HepG2 (cell line): ENCODE data around the gene ABHD11. TPM values are rescaled to one million over a fixed set of nuclear protein-coding genes. Genes with fewer than 3 reads are reported as not detected.
"Not testable (repeated sequence)": the region's sequence is repeated elsewhere in the genome, so short reads cannot be mapped to it uniquely, and the experiment has no call there.

ENCODE experiments used
- ATAC-seq: fragments of 200-7000 bp; cut with Tn5 transposase; 3 replicates; pipeline ENCODE4 v1.9.1; 2020; ENCODE audit warnings: mild to moderate bottlenecking, moderate library complexity
- BruUV-seq: library from RNA; stranded (reverse); fragments of 400-500 nt; replicated peaks from 2 replicates; lab custom pipeline; 2021; lab: Mats Ljungman, UMichigan
- CTCF ChIA-PET: fragments of 300-600 bp; formaldehyde crosslinking; extraction: SDS; loops from one replicate; lab custom pipeline; 2021; ENCODE audit warnings: low total read pairs, inconsistent platforms, low intra/inter-chr PET ratio; lab: Yijun Ruan, JAX
- POLR2A ChIA-PET: fragments of 350-600 bp; sonication (Branson Sonifier 250); formaldehyde crosslinking; loops from one replicate; lab custom pipeline; 2020; ENCODE audit warnings: antibody characterized with exemption, inconsistent platforms; lab: Yijun Ruan, JAX
- DNase-seq: peaks from one replicate; pipeline ENCODE4 v3.0.0-alpha.2; 2015; ENCODE audit warnings: low spot score
- FAIRE-seq: peaks from 3 replicates; lab custom pipeline; 2011; peaks lifted over from hg19 to GRCh38; lab: Jason Lieb, UNC
- H2AFZ ChIP-seq: one replicate; pipeline ENCODE4 v1.6.1; 2011; ENCODE audit warnings: low read length, inconsistent platforms
- H3K27ac ChIP-seq: fragments of 300-600 bp; 3 replicates; pipeline ENCODE4 v1.8.0; 2011; ENCODE audit warnings: mixed run types, mild to moderate bottlenecking, mixed read lengths, low read length, inconsistent platforms; ENCODE audit not compliant: insufficient read depth; ENCODE audit errors: extremely low read length
- H3K27me3 ChIP-seq, 2 experiments: fragments of 200-600 bp in 1 of 2; 2 replicates in 1 of 2; 3 replicates in 1 of 2; pipeline versions ENCODE4 v1.6.0 to v1.8.0; 2011; ENCODE audit warnings: low read length in 2 of 2, mild to moderate bottlenecking in 2 of 2, moderate library complexity in 2 of 2, inconsistent platforms in 1 of 2; ENCODE audit not compliant: insufficient read depth in 2 of 2, control insufficient read depth in 1 of 2
- H3K36me3 ChIP-seq, 2 experiments: fragments of 200-600 bp in 1 of 2; replicated peaks in 1 of 2; 2 replicates in 1 of 2; 3 replicates in 1 of 2; pipeline versions ENCODE4 v1.5.1 to v1.8.0; 2011; ENCODE audit warnings: low read length in 2 of 2, inconsistent platforms in 1 of 2; ENCODE audit not compliant: insufficient read depth in 2 of 2, control insufficient read depth in 1 of 2
- H3K4me1 ChIP-seq: 2 replicates; pipeline ENCODE4 v1.5.1; 2012; ENCODE audit warnings: low read length, inconsistent platforms; ENCODE audit not compliant: insufficient read depth
- H3K4me2 ChIP-seq: 2 replicates; pipeline ENCODE4 v1.6.0; 2011; ENCODE audit warnings: low read depth, low read length, inconsistent platforms
- H3K4me3 ChIP-seq, 3 experiments: fragments of 200-600 bp in 1 of 3; sonication (generic), shearing (Covaris generic) in 1 of 3; replicated peaks in 1 of 3; 2 replicates each; pipeline ENCODE4 v1.5.1; 2011 to 2016; ENCODE audit warnings: low read length in 3 of 3, inconsistent platforms in 2 of 3, low read depth in 2 of 3, mild to moderate bottlenecking in 2 of 3, control low read depth in 1 of 3, mixed read lengths in 1 of 3; ENCODE audit not compliant: insufficient read depth in 1 of 3
- H3K79me2 ChIP-seq: one replicate; pipeline ENCODE4 v1.6.1; 2011; ENCODE audit warnings: low read length, inconsistent platforms; ENCODE audit not compliant: insufficient read depth
- H3K9ac ChIP-seq: 2 replicates; pipeline ENCODE4 v1.6.0; 2011; ENCODE audit warnings: mild to moderate bottlenecking, low read depth, low read length, inconsistent platforms; ENCODE audit not compliant: insufficient read depth
- H3K9me3 ChIP-seq: 2 replicates; pipeline ENCODE4 v1.5.1; 2012; ENCODE audit warnings: mild to moderate bottlenecking, low read length
- H4K20me1 ChIP-seq: 2 replicates; pipeline ENCODE4 v1.6.0; 2011; ENCODE audit warnings: inconsistent platforms, mild to moderate bottlenecking, low read length, moderate library complexity; ENCODE audit not compliant: insufficient read depth
- CENPT ChIP-seq: sonication (generic); formaldehyde crosslinking; IDR thresholded peaks from 2 replicates; pipeline ENCODE4 v1.8.0; 2022; ENCODE audit warnings: low read depth, mild to moderate bottlenecking, moderate library complexity, missing genetic modification reagents
- DR1 ChIP-seq: sonication (generic); formaldehyde crosslinking; IDR thresholded peaks from 2 replicates; pipeline ENCODE4 v1.8.0; 2021; ENCODE audit warnings: mild to moderate bottlenecking, missing genetic modification reagents, inconsistent platforms
- EZH2 ChIP-seq: conservative IDR thresholded peaks from 2 replicates; pipeline ENCODE4 v1.6.1; 2012; ENCODE audit warnings: mild to moderate bottlenecking, low read depth, low read length, moderate library complexity
- PBX3 ChIP-seq: sonication (generic); formaldehyde crosslinking; IDR thresholded peaks from 2 replicates; pipeline ENCODE4 v1.8.1; 2023; ENCODE audit warnings: missing genetic modification reagents, inconsistent platforms, borderline replicate concordance
- PHB2 ChIP-seq: fragments of 450-650 bp; IDR thresholded peaks from 2 replicates; pipeline ENCODE4 v1.6.1; 2018; ENCODE audit not compliant: partially characterized antibody
- POLR2A ChIP-seq, 2 experiments: IDR thresholded peaks; 2 replicates each; pipeline ENCODE4 v1.6.1; 2011; ENCODE audit warnings: low read depth in 2 of 2, low read length in 2 of 2, mild to moderate bottlenecking in 1 of 2, moderate library complexity in 1 of 2; ENCODE audit not compliant: insufficient read depth in 1 of 2
- REST ChIP-seq, 2 experiments: IDR thresholded peaks; 2 replicates each; pipeline ENCODE4 v1.6.1; 2011 to 2012; ENCODE audit warnings: low read length in 2 of 2, borderline replicate concordance in 1 of 2, low read depth in 1 of 2, mild to moderate bottlenecking in 1 of 2, moderate library complexity in 1 of 2
- THAP8 ChIP-seq: sonication (generic); formaldehyde crosslinking; IDR thresholded peaks from 2 replicates; pipeline ENCODE4 v1.5.1; 2020; ENCODE audit warnings: missing genetic modification reagents, mild to moderate bottlenecking, borderline replicate concordance
- ZBTB7A ChIP-seq: sonication (generic); formaldehyde crosslinking; IDR thresholded peaks from 2 replicates; pipeline ENCODE4 v1.8.0; 2022; ENCODE audit warnings: mild to moderate bottlenecking, missing genetic modification reagents
- ZNF331 ChIP-seq: sonication (generic); formaldehyde crosslinking; IDR thresholded peaks from 2 replicates; pipeline ENCODE4 v1.4.0; 2020; ENCODE audit warnings: missing genetic modification reagents
- ZNF747 ChIP-seq: sonication (generic); formaldehyde crosslinking; IDR thresholded peaks from 2 replicates; pipeline ENCODE4 v1.8.1; 2023; ENCODE audit warnings: missing genetic modification reagents, mild to moderate bottlenecking, borderline replicate concordance
- ZNF781 ChIP-seq: sonication (generic); formaldehyde crosslinking; IDR thresholded peaks from 2 replicates; pipeline ENCODE4 v1.5.1; 2020; ENCODE audit warnings: borderline replicate concordance, mild to moderate bottlenecking, missing genetic modification reagents; ENCODE audit errors: not compliant biosample characterization
- WGBS: methylation state at CpG from one replicate; pipeline ENCODE4 v1.1.6; 2017; ENCODE audit warnings: low lambda C conversion rate; 5-methylcytosine and 5-hydroxymethylcytosine counted together
- in situ Hi-C: cut with HindIII; loops from 2 replicates; pipeline ENCODE4 v1.10.0; 2017; ENCODE audit warnings: low pct_unique_long_range_greater_than_20kb; ENCODE audit not compliant: extremely low pct_ligation_motif_present
- intact Hi-C: fragments of 100-400 bp; cut with micrococcal nuclease; formaldehyde crosslinking; loops from one replicate; pipeline ENCODE4 v1.10.0; 2022; ENCODE audit not compliant: unreplicated experiment
- polyA plus RNA-seq, 8 experiments: library from polyadenylated mRNA; depleted of rRNA in 3 of 8; stranded (reverse) in 7 of 8; unstranded in 1 of 8; fragments of >200 nt; fragmentation: Illumina TruSeq in 4 of 8; extraction: Trizol in 4 of 8; gene quantifications; 2 replicates each; pipeline versions ENCODE4 v1.2.1 to v1.2.3, GENCODE V29; 2011 to 2016; ENCODE audit warnings: low read depth in 4 of 8, missing spikeins in 1 of 8, mixed read lengths in 1 of 8; ENCODE audit not compliant: insufficient read depth in 1 of 8
- total RNA-seq, 5 experiments: library from RNA; depleted of rRNA; stranded (reverse); fragments of >200 nt; fragmentation: Illumina TruSeq; extraction: Trizol; gene quantifications; 2 replicates each; pipeline ENCODE4 v1.2.3, GENCODE V29; 2016; ENCODE audit warnings: low read depth in 1 of 5

The ABHD11 gene
- total and polyA plus RNA-seq, 2 of the 13 experiments (the other 11 are each of a cell fraction or from before 2014, with no cell fraction given), result 7.0 to 8.1 TPM

- TF ChIP-seq DR1 (CRISPR knock-in tag), result peak; percentile 56
- peak in 1 of 2 experiments; percentile 74; a peak in 2 of 4 replicates for TF ChIP-seq POLR2A (IDR thresholded peaks at IDR 0.05; ENCODE audit: insufficient read depth in 1 of 2, low read depth in 2 of 2, low read length in 2 of 2)
- TF ChIP-seq PBX3, result 0 out of 2 replicates have a peak, but pooled peaks have one; percentile 40
- TF ChIP-seq EZH2, result no peak
- TF ChIP-seq THAP8 (CRISPR knock-in tag), result no peak
- no peak; the same call in 1 of the 2 replicates for TF ChIP-seq ZNF747
- TF ChIP-seq CENPT (CRISPR knock-in tag), result no peak
- TF ChIP-seq ZNF331 (CRISPR knock-in tag), result peak; percentile 56
- no peak for TF ChIP-seq REST (IDR thresholded peaks at IDR 0.05; ENCODE audit: borderline replicate concordance in 1 of 2, low read depth in 1 of 2, low read length in 2 of 2)
- no peak for TF ChIP-seq ZBTB7A (CRISPR knock-in tag)
- TF ChIP-seq PHB2, result no peak
- TF ChIP-seq ZNF781 (CRISPR knock-in tag), result peak; percentile 44
Observed at GRCh38 chr7:73738612-73739386, at the start of gene ABHD11 (continued).

- DNase-seq, H2AFZ ChIP-seq, H3K9me3 ChIP-seq, H3K27ac ChIP-seq, H3K9ac ChIP-seq, H3K4me3 ChIP-seq, intact Hi-C loops, H3K27me3 ChIP-seq, H3K79me2 ChIP-seq, H3K36me3 ChIP-seq, H3K4me2 ChIP-seq, BruUV-seq, H3K4me1 ChIP-seq, CTCF ChIA-PET, ATAC-seq, H4K20me1 ChIP-seq, in situ Hi-C loops, FAIRE-seq: not testable (repeated sequence)
- POLR2A ChIA-PET, result interaction anchor here (0.6 kb wide), 1 partner anchor 246 kb away, joined by 3 read pairs; no protein-coding TSS in a partner anchor
- 12% methylated on average over 1 of the region's 1 CpG for WGBS
Observed at GRCh38 chr7:73787786-73788048, 49.1 kb upstream of the ABHD11 start.
